KMS-11 (cell line): ENCODE measurements around the gene ARHGAP42.

Experiments used
- H2AFZ ChIP-seq: fragments of 200-600 bp; sonication (generic); 2 replicates; pipeline ENCODE4 v1.6.1; 2016; ENCODE audit warnings: antibody characterized with exemption, mixed run types, low read depth
- H3K27ac ChIP-seq: fragments of 200-600 bp; sonication (generic); 2 replicates; pipeline ENCODE4 v1.6.1; 2016; ENCODE audit warnings: mild to moderate bottlenecking, mixed run types
- H3K27me3 ChIP-seq: fragments of 200-600 bp; sonication (generic); 2 replicates; pipeline ENCODE4 v1.6.1; 2017; ENCODE audit warnings: mild to moderate bottlenecking, low read depth, mixed run types, moderate library complexity; ENCODE audit not compliant: insufficient read depth
- H3K36me3 ChIP-seq: fragments of 200-600 bp; sonication (generic); 2 replicates; pipeline ENCODE4 v1.6.1; 2017; ENCODE audit warnings: mild to moderate bottlenecking, mixed run types; ENCODE audit not compliant: insufficient read depth
- H3K4me1 ChIP-seq: fragments of 200-600 bp; sonication (generic); 2 replicates; pipeline ENCODE4 v1.6.1; 2016; ENCODE audit warnings: mild to moderate bottlenecking, low read depth, mixed run types; ENCODE audit not compliant: poor library complexity, severe bottlenecking
- H3K4me2 ChIP-seq: fragments of 200-600 bp; sonication (generic); 2 replicates; pipeline ENCODE4 v1.7.0; 2016; ENCODE audit warnings: mild to moderate bottlenecking, mixed run types
- H3K4me3 ChIP-seq: fragments of 200-600 bp; sonication (generic); IDR thresholded peaks from 2 replicates; pipeline ENCODE4 v1.6.1; 2017; ENCODE audit warnings: low read depth, low read length, mixed read lengths; ENCODE audit not compliant: insufficient read depth
- H3K79me2 ChIP-seq: fragments of 200-600 bp; sonication (generic); 2 replicates; pipeline ENCODE4 v1.6.1; 2016; ENCODE audit warnings: low read depth, mixed run types; ENCODE audit not compliant: insufficient read depth
- H3K9ac ChIP-seq: fragments of 200-600 bp; sonication (generic); 2 replicates; pipeline ENCODE4 v1.6.1; 2016; ENCODE audit warnings: mild to moderate bottlenecking, mixed run types
- H4K20me1 ChIP-seq: fragments of 200-600 bp; sonication (generic); 2 replicates; pipeline ENCODE4 v1.6.1; 2016; ENCODE audit warnings: mild to moderate bottlenecking, mixed run types; ENCODE audit not compliant: insufficient read depth
- CTCF ChIP-seq: fragments of 200-600 bp; sonication (generic); conservative IDR thresholded peaks from 2 replicates; pipeline ENCODE4 v1.6.1; 2017; ENCODE audit warnings: low read depth, mild to moderate bottlenecking, antibody characterized with exemption, low read length, moderate library complexity, mixed read lengths

ARHGAP42 gene

GRCh38 chr11:100957499-100957898 is 270.4 kb downstream of the ARHGAP42 start:
- no peak overlapping the region for H3K4me2 ChIP-seq
- no peak overlapping the region for H3K4me3 ChIP-seq
- no peaks in the 10 kb centered on the region for H3K4me1 ChIP-seq
- H3K27ac ChIP-seq, result no peak overlapping the region
- no peak overlapping the region for H2AFZ ChIP-seq
- H3K27me3 ChIP-seq, result no peaks in the 10 kb centered on the region
- no peaks in the 10 kb centered on the region for H3K79me2 ChIP-seq
- no peaks in the 10 kb centered on the region for H3K36me3 ChIP-seq
- H4K20me1 ChIP-seq, result no peaks in the 10 kb centered on the region
- no peak overlapping the region for H3K9ac ChIP-seq
- TF ChIP-seq CTCF, result no peak

GRCh38 chr11:100961633-100962032 is 274.5 kb downstream of the ARHGAP42 start:
- no peak for TF ChIP-seq CTCF
- H3K4me3 ChIP-seq, result no peak overlapping the region

GRCh38 chr11:100963375-100963774 is 276.3 kb downstream of the ARHGAP42 start:
- Histone ChIP-seq H3K4me3 (no peak overlapping the region), H3K9ac (no peak overlapping the region), H3K79me2 (no peaks in the 10 kb centered on the region), H3K36me3 (no peaks in the 10 kb centered on the region), H3K4me2 (no peak overlapping the region), H4K20me1 (no peaks in the 10 kb centered on the region), H3K27ac (no peak overlapping the region), H2AFZ (no peak overlapping the region), H3K4me1 (no peaks in the 10 kb centered on the region), H3K27me3 (no peaks in the 10 kb centered on the region)
- no peak for TF ChIP-seq CTCF

More at GRCh38 chr11:100961633-100962032, 274.5 kb downstream of the ARHGAP42 start:
- Histone ChIP-seq H3K27me3 (no peaks in the 10 kb centered on the region), H4K20me1 (no peaks in the 10 kb centered on the region), H3K9ac (no peak overlapping the region), H3K4me2 (no peak overlapping the region), H3K79me2 (no peaks in the 10 kb centered on the region), H3K4me1 (no peaks in the 10 kb centered on the region), H3K36me3 (no peaks in the 10 kb centered on the region), H3K27ac (no peak overlapping the region), H2AFZ (no peak overlapping the region)

DNA sequence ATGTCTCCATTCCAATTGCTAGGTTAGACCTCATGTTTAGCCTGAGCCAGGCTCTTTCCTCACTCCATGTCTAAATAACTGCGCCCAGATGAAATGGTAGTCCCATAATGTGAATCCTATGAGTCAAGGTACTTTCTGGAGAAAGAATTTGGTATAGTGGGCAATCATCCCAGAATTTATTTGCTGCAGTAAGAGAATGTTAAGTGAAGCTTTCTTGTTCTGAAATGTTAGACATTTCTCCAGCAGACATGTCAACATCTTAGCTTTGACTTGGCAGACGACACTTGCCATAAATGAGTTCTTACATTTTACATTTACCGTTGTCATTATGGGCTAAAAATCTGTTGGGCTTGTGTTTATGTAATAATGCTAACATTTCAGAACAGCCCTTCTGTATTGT is 277.3 kb downstream of the ARHGAP42 start:
- no peak for TF ChIP-seq CTCF
- Histone ChIP-seq H2AFZ (no peak overlapping the region), H4K20me1 (no peaks in the 10 kb centered on the region), H3K9ac (no peak overlapping the region), H3K27ac (no peak overlapping the region), H3K4me3 (no peak overlapping the region), H3K4me1 (no peaks in the 10 kb centered on the region), H3K4me2 (no peak overlapping the region), H3K36me3 (no peaks in the 10 kb centered on the region), H3K79me2 (no peaks in the 10 kb centered on the region), H3K27me3 (no peaks in the 10 kb centered on the region)
